Astrocyte of the cerebellum (primary cell): Measurements from ENCODE around the gene STK11IP.

ENCODE experiments used
- DNase-seq: peaks from one replicate; pipeline ENCODE4 v3.0.0-alpha.2; 2011; ENCODE audit warnings: low read depth
- H3K4me3 ChIP-seq: 2 replicates; pipeline ENCODE4 v1.5.1; 2011; ENCODE audit warnings: mild to moderate bottlenecking, low read depth, low read length, moderate library complexity
- CTCF ChIP-seq: IDR thresholded peaks from 2 replicates; pipeline ENCODE4 v1.5.1; 2012; ENCODE audit warnings: low read length, low read depth, moderate library complexity, mild to moderate bottlenecking; ENCODE audit errors: missing control alignments
- in situ Hi-C: cut with HindIII; loops from 2 replicates; pipeline ENCODE4 v1.10.0; 2017; ENCODE audit warnings: low sequenced_read_pairs

STK11IP gene

GRCh38 chr2:219578811-219579613, 18.6 kb upstream of the STK11IP start:
- H3K4me3 ChIP-seq = no peak overlapping the region
- no peak for TF ChIP-seq CTCF
- DNase-seq = no peak
- in situ Hi-C loops = no loop called here

- TF ChIP-seq CTCF = no peak
- no peak overlapping the region for H3K4me3 ChIP-seq
- in situ Hi-C loops = no loop called here
- no peak for DNase-seq
These were observed 16.3 kb upstream of the STK11IP start for GRCh38 chr2:219581346-219581745.

- DNase-seq = no peak
- no peak for TF ChIP-seq CTCF
- in situ Hi-C loops = no loop called here
- H3K4me3 ChIP-seq = no peak overlapping the region
These were observed 6.6 kb upstream of the STK11IP start for GRCh38 chr2:219591091-219591490.

- no peak for TF ChIP-seq CTCF
- in situ Hi-C loops = no loop called here
- no peak for DNase-seq
- H3K4me3 ChIP-seq = no peak overlapping the region
These were observed 4.9 kb upstream of the STK11IP start for GRCh38 chr2:219592736-219593135.

GRCh38 chr2:219593154-219593553, 4.5 kb upstream of the STK11IP start:
- in situ Hi-C loops = no loop called here
- no peak for TF ChIP-seq CTCF
- H3K4me3 ChIP-seq = no peak overlapping the region
- no peak for DNase-seq

- H3K4me3 ChIP-seq = no peak overlapping the region
- in situ Hi-C loops = no loop called here
- peak; percentile 20 for TF ChIP-seq CTCF
- no peak for DNase-seq
These were observed 2.4 kb upstream of the STK11IP start for GRCh38 chr2:219595256-219595655.
